H1 (cell line): Measurements from ENCODE around the gene MYLK4. TPM values are rescaled to one million over a fixed set of nuclear protein-coding genes. Genes with fewer than 3 reads are reported as not detected.

Experiments
- SP2 ChIP-seq: IDR thresholded peaks from 2 replicates; pipeline ENCODE4 v1.6.1; 2012; ENCODE audit warnings: mild to moderate bottlenecking, low read length, inconsistent platforms
- polyA plus RNA-seq, 7 experiments: library from polyadenylated mRNA; depleted of rRNA in 3 of 7; stranded (reverse) in 5 of 7; unstranded in 2 of 7; fragments of >200 nt in 5 of 7; fragments of 200-250 nt in 2 of 7; gene quantifications; 1 replicate in 5 of 7; 2 replicates in 1 of 7; 4 replicates in 1 of 7; pipeline versions ENCODE4 v1.2.1 to v1.2.3, GENCODE V29; 2011 to 2013; ENCODE audit warnings: missing spikeins in 2 of 7, mixed read lengths in 2 of 7
- total RNA-seq: library from RNA; stranded (reverse); fragmentation: NEBNext Ultra II Directional; extraction: Animal tissue kit (Norgen Biotek cat#: 25700); gene quantifications from 2 replicates; pipeline ENCODE4 v1.2.1, GENCODE V29; 2021

MYLK4 gene
- total and polyA plus RNA-seq, 2 of the 8 experiments (the other 6 are each of a cell fraction or from before 2014, with no cell fraction given): 0.11 to 0.17 TPM

DNA sequence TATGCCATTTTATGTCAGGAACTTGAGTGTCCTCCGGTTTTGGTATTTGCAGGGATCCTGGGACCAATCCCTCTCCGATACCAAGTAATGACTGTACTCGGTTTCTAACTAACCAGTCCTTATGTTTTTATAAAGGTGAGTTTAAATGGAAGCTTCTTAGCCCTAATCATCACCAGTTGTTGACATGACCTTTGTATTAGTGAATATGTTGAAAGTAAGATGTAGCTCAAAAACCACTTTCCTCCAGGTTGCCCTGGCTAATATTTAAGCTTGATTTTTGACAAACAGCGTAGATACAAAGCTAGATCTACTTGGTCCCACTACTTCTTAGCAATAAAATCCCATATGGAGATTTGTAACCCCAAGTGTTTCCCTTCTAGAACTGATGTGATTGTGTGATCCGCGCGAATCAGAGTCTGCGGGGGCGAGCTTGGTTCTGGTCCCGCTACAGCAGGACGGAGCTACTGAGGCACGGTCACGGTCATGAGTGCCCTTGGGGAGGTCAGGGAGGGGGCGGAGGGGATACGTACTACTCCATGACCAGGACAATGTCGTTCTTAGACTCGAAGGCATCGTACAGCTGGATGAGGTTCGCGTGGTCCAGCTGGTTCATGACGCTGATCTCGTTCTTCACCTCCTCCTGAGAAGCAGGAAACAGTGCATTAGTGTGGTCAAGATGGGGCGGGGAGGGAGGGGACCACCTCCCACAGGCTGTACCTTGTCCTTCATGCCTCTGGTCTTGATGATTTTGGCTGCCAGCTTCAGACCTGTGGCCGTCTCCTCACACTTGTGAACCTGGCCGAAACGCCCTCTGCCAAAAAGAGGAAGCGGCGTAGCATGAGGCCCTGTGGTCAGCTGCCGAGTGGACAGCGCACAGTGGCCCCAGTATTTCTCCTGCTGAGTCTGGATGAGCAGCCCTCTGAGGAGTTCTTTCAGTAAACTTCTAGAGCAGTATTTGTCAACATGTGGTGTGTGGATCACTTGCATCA is 65.7 kb downstream of the MYLK4 start (continued):
- no peak for TF ChIP-seq SP2
